ENCODE results near the gene STYXL1.

The STYXL1 gene

GRCh38 chr7:75958802-75959543 is 88.8 kb downstream of the STYXL1 start:
- DNase-seq (ENCODE audit: low read depth) = no peak
- TF ChIP-seq, protein P1, sequence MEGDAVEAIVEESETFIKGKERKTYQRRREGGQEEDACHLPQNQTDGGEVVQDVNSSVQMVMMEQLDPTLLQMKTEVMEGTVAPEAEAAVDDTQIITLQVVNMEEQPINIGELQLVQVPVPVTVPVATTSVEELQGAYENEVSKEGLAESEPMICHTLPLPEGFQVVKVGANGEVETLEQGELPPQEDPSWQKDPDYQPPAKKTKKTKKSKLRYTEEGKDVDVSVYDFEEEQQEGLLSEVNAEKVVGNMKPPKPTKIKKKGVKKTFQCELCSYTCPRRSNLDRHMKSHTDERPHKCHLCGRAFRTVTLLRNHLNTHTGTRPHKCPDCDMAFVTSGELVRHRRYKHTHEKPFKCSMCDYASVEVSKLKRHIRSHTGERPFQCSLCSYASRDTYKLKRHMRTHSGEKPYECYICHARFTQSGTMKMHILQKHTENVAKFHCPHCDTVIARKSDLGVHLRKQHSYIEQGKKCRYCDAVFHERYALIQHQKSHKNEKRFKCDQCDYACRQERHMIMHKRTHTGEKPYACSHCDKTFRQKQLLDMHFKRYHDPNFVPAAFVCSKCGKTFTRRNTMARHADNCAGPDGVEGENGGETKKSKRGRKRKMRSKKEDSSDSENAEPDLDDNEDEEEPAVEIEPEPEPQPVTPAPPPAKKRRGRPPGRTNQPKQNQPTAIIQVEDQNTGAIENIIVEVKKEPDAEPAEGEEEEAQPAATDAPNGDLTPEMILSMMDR (conservative IDR thresholded peaks at IDR 0.05; ENCODE audit: low read length) = no peak
- H3K4me3 ChIP-seq (ENCODE audit: low read length) = no peak overlapping the region

GRCh38 chr7:75957021-75957736 is 90.6 kb downstream of the STYXL1 start:
- TF ChIP-seq, protein P1 (conservative IDR thresholded peaks at IDR 0.05; ENCODE audit: low read length) = no peak
- no peak for DNase-seq (ENCODE audit: low read depth)
- H3K4me3 ChIP-seq (ENCODE audit: low read length) = no peak overlapping the region

- TF ChIP-seq, protein P1 (conservative IDR thresholded peaks at IDR 0.05; ENCODE audit: low read length) = no peak
- DNase-seq (ENCODE audit: low read depth) = no peak
- H3K4me3 ChIP-seq (ENCODE audit: low read length) = no peak overlapping the region
These were observed 92.4 kb downstream of the STYXL1 start for GRCh38 chr7:75955331-75955955.

DNA sequence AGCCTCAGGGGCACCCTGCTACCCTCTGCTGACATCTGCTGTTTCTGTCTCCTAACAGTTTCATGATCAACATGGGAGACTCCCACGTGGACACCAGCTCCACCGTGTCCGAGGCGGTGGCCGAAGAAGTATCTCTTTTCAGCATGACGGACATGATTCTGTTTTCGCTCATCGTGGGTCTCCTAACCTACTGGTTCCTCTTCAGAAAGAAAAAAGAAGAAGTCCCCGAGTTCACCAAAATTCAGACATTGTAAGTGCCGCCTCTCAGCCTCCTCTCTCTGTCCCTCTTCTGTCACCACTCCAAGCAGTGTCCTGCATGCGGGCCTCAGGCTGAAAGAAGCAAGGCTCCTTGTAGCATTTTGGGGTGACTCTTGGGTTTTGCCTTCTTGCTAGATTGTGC is 93.9 kb downstream of the STYXL1 start:
- no peak overlapping the region for H3K4me3 ChIP-seq (ENCODE audit: low read length)
- DNase-seq (ENCODE audit: low read depth) = no peak
- TF ChIP-seq, protein P1 (conservative IDR thresholded peaks at IDR 0.05; ENCODE audit: low read length) = no peak

GRCh38 chr7:75953431-75953830 is 94.4 kb downstream of the STYXL1 start:
- TF ChIP-seq, protein P1 (conservative IDR thresholded peaks at IDR 0.05; ENCODE audit: low read length) = no peak
- no peak for DNase-seq (ENCODE audit: low read depth)
- H3K4me3 ChIP-seq (ENCODE audit: low read length) = no peak overlapping the region

- TF ChIP-seq, protein P1 (conservative IDR thresholded peaks at IDR 0.05; ENCODE audit: low read length) = no peak
- peak; percentile 87 for DNase-seq (ENCODE audit: low read depth)
- H3K4me3 ChIP-seq (ENCODE audit: low read length) = no peak overlapping the region
These were observed 96.3 kb downstream of the STYXL1 start for GRCh38 chr7:75951506-75951905.

All from AG10803 (cell line).